ENCODE measurements around the gene IGF2. TPM values are rescaled to one million over a fixed set of nuclear protein-coding genes. Genes with fewer than 3 reads are reported as not detected.

The IGF2 gene
- total RNA-seq, 1 experiment from 2014 or later = 5.0 TPM

- intact Hi-C loops (cut with micrococcal nuclease) = no loop called here
- Histone ChIP-seq H3K4me2 (ENCODE audit: low read length) (no peak overlapping the region), H2AFZ (ENCODE audit: low read length) (no peak overlapping the region), H3K4me1 (ENCODE audit: insufficient read depth, low read length) (peaks cover 6% of the 10 kb centered on the region; the same call in 1 of the 2 replicates), H3K36me3 (ENCODE audit: low read depth, low read length) (no peaks in the 10 kb centered on the region), H3K4me3 (ENCODE audit: low read length) (no peak overlapping the region), H3K9me3 (ENCODE audit: low read length) (no peaks in the 10 kb centered on the region), H4K20me1 (ENCODE audit: low read length) (no peaks in the 10 kb centered on the region), H3K79me2 (ENCODE audit: low read length) (no peaks in the 10 kb centered on the region), H3K27ac (ENCODE audit: low read length) (no peak overlapping the region), H3K9me2 (replicated peaks; ENCODE audit: low read length) (no peaks in the 10 kb centered on the region), H3K27me3 (ENCODE audit: low read length) (peaks cover 6% of the 10 kb centered on the region; the same call in 1 of the 2 replicates), H3F3A (ENCODE audit: low read length, unreplicated experiment) (no peaks in the 10 kb centered on the region), H3K9ac (ENCODE audit: low read length) (no peak overlapping the region)
- ATAC-seq (no peak), DNase-seq (no peak)
- CTCF ChIA-PET = no interaction called here
- no TSS peak for BruUV-seq (replicated peaks)
- POLR2A ChIA-PET (ENCODE audit: unreplicated experiment) = no interaction called here
- TF ChIP-seq EZH2phosphoT487 (IDR thresholded peaks at IDR 0.05; ENCODE audit: borderline replicate concordance, low read length) (no peak), EZH2 (IDR thresholded peaks at IDR 0.05; ENCODE audit: low read length, unreplicated experiment) (no peak)
- TF ChIP-seq, protein P1, sequence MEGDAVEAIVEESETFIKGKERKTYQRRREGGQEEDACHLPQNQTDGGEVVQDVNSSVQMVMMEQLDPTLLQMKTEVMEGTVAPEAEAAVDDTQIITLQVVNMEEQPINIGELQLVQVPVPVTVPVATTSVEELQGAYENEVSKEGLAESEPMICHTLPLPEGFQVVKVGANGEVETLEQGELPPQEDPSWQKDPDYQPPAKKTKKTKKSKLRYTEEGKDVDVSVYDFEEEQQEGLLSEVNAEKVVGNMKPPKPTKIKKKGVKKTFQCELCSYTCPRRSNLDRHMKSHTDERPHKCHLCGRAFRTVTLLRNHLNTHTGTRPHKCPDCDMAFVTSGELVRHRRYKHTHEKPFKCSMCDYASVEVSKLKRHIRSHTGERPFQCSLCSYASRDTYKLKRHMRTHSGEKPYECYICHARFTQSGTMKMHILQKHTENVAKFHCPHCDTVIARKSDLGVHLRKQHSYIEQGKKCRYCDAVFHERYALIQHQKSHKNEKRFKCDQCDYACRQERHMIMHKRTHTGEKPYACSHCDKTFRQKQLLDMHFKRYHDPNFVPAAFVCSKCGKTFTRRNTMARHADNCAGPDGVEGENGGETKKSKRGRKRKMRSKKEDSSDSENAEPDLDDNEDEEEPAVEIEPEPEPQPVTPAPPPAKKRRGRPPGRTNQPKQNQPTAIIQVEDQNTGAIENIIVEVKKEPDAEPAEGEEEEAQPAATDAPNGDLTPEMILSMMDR (conservative IDR thresholded peaks at IDR 0.05; ENCODE audit: low read depth, low read length) = no peak
Measured at GRCh38 chr11:2132874-2133240, 6.3 kb downstream of the IGF2 start.

DNA sequence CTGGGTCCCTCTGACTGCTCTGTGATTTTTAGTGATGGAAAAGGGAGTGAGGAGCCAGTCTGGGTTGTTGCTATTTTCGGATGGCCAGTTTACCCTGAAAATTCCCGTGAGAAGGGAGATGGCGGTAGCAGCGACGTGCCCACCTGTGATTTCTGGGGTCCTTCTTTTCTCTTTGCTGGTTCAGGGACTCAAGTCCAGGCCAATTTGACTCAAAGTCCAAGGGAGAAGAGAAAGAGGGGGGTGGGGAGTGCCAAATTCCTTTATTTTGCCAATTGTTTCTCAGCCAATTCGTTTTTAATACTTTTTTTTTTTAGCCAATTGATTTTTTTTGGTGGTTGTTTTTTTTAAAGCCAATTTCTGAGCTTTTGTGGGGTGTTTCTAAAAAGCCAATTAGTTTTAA lies 6.9 kb downstream of the IGF2 start:
- H3K27ac ChIP-seq (ENCODE audit: low read length) = no peak overlapping the region
- no peaks in the 10 kb centered on the region for H3K36me3 ChIP-seq (ENCODE audit: low read depth, low read length)
- DNase-seq = no peak
- BruUV-seq (replicated peaks) = no TSS peak
- H3K79me2 ChIP-seq (ENCODE audit: low read length) = no peaks in the 10 kb centered on the region
- no peak for TF ChIP-seq EZH2phosphoT487 (IDR thresholded peaks at IDR 0.05; ENCODE audit: borderline replicate concordance, low read length)
- no peak for TF ChIP-seq EZH2 (IDR thresholded peaks at IDR 0.05; ENCODE audit: low read length, unreplicated experiment)
- TF ChIP-seq, protein P1 (conservative IDR thresholded peaks at IDR 0.05; ENCODE audit: low read depth, low read length) = no peak
- no peak overlapping the region for H2AFZ ChIP-seq (ENCODE audit: low read length)
- no peaks in the 10 kb centered on the region for H3F3A ChIP-seq (ENCODE audit: low read length, unreplicated experiment)
- POLR2A ChIA-PET (ENCODE audit: unreplicated experiment) = no interaction called here
- no peak overlapping the region for H3K9ac ChIP-seq (ENCODE audit: low read length)
- H3K9me3 ChIP-seq (ENCODE audit: low read length) = no peaks in the 10 kb centered on the region
- ATAC-seq = no peak
- no peak overlapping the region for H3K4me3 ChIP-seq (ENCODE audit: low read length)
- intact Hi-C loops (cut with micrococcal nuclease) = no loop called here
- H3K9me2 ChIP-seq (replicated peaks; ENCODE audit: low read length) = no peaks in the 10 kb centered on the region
- H4K20me1 ChIP-seq (ENCODE audit: low read length) = no peaks in the 10 kb centered on the region
- H3K4me1 ChIP-seq (ENCODE audit: insufficient read depth, low read length) = peaks cover under 1% of the 10 kb centered on the region; the same call in 1 of the 2 replicates
- CTCF ChIA-PET = no interaction called here
- peaks cover under 1% of the 10 kb centered on the region; the same call in 1 of the 2 replicates for H3K27me3 ChIP-seq (ENCODE audit: low read length)
- no peak overlapping the region for H3K4me2 ChIP-seq (ENCODE audit: low read length)

DNA sequence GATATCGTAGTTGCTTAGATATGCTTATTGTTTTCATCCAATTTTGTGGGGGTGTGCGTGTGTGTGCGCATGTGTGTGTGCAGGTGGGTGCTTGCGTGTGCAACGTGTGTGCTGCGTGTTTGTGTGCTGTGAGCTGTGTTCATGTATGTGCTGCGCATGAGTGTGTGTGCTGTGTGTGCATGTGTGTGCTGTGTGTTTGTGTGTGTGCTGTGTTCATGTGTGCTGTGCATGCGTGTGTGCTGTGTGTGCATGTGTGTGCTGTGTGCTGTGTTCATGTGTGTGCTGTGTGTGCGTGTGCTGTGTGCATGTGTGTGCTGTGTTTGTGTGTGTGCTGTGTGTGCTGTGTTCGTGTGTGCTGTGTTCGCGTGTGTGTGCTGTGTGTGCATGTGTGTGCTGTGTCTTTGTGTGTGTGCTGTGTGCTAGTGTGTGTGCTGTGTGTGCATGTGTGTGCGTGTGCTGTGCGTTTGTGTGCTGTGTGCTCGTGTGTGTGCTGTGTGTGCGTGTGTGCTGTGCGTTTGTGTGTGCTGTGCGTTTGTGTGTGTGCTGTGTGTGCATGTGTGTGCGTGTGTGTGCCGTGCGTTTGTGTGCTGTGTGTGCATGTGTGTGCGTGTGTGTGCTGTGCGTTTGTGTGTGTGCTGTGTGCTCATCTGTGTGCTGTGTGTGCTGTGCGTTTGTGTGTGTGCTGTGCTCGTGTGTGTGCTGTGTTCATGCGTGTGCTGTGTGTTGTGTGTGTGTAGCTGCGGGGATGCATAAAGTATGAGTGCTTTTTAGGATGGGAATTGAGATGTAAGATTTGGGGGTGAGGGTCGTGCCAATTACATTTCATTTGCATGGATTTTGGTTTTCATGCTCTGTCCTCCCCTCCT lies 7.6 kb downstream of the IGF2 start:
- Histone ChIP-seq H3K4me1 (ENCODE audit: insufficient read depth, low read length) (no peaks in the 10 kb centered on the region), H3F3A (ENCODE audit: low read length, unreplicated experiment) (no peaks in the 10 kb centered on the region), H3K4me2 (ENCODE audit: low read length) (no peak overlapping the region), H3K9me3 (ENCODE audit: low read length) (no peaks in the 10 kb centered on the region), H3K9ac (ENCODE audit: low read length) (no peak overlapping the region), H3K27ac (ENCODE audit: low read length) (no peak overlapping the region), H3K27me3 (ENCODE audit: low read length) (no peaks in the 10 kb centered on the region), H3K9me2 (replicated peaks; ENCODE audit: low read length) (no peaks in the 10 kb centered on the region), H2AFZ (ENCODE audit: low read length) (no peak overlapping the region), H3K4me3 (ENCODE audit: low read length) (no peak overlapping the region), H3K36me3 (ENCODE audit: low read depth, low read length) (no peaks in the 10 kb centered on the region), H4K20me1 (ENCODE audit: low read length) (no peaks in the 10 kb centered on the region), H3K79me2 (ENCODE audit: low read length) (no peaks in the 10 kb centered on the region)
- ChIA-PET POLR2A (ENCODE audit: unreplicated experiment) (no interaction called here), CTCF (no interaction called here)
- DNase-seq = no peak
- TSS peak; percentile 51 for BruUV-seq (replicated peaks)
- TF ChIP-seq EZH2phosphoT487 (IDR thresholded peaks at IDR 0.05; ENCODE audit: borderline replicate concordance, low read length) (no peak), EZH2 (IDR thresholded peaks at IDR 0.05; ENCODE audit: low read length, unreplicated experiment) (no peak)
- TF ChIP-seq, protein P1 (conservative IDR thresholded peaks at IDR 0.05; ENCODE audit: low read depth, low read length) = no peak
- intact Hi-C loops (cut with micrococcal nuclease) = no loop called here
- no peak for ATAC-seq

All from PC-3 (cell line).